K562 (cell line): Measurements from ENCODE around the gene XPC. TPM values are rescaled to one million over a fixed set of nuclear protein-coding genes. Genes with fewer than 3 reads are reported as not detected.
A peak's percentile ranks its signal among the peaks of the same experiment; 100 is the strongest.

Experiments
- ATF6 ChIP-seq: sonication (generic); formaldehyde crosslinking; IDR thresholded peaks from 2 replicates; pipeline ENCODE4 v1.4.0; 2020; ENCODE audit warnings: mild to moderate bottlenecking, missing genetic modification reagents
- CTCFL ChIP-seq: IDR thresholded peaks from 2 replicates; pipeline ENCODE4 v1.6.1; 2011; ENCODE audit warnings: borderline replicate concordance, low read depth, mild to moderate bottlenecking, moderate library complexity, low read length; ENCODE audit not compliant: insufficient read depth, poor library complexity, severe bottlenecking
- DPF2 ChIP-seq: fragments of 450-650 bp; IDR thresholded peaks from 2 replicates; pipeline ENCODE4 v1.6.1; 2016
- HDAC8 ChIP-seq: fragments of 450-650 bp; IDR thresholded peaks from 2 replicates; pipeline ENCODE4 v1.6.1; 2016; ENCODE audit warnings: mild to moderate bottlenecking, missing genetic modification characterization, moderate library complexity, missing compliant biosample characterization
- KLF10 ChIP-seq: fragments of 250-450 bp; sonication (Bioruptor Pico); IDR thresholded peaks from 2 replicates; pipeline ENCODE4 v1.6.1; 2021; ENCODE audit warnings: matching md5 sums
- PCBP1 ChIP-seq: fragments of 200-400 bp; formaldehyde crosslinking; IDR thresholded peaks from 2 replicates; pipeline ENCODE4 v1.6.1; 2018; ENCODE audit warnings: mild to moderate bottlenecking, low read depth, low read length; ENCODE audit not compliant: poor library complexity, severe bottlenecking
- PHF21A ChIP-seq: fragments of 450-650 bp; IDR thresholded peaks from 2 replicates; pipeline ENCODE4 v1.6.1; 2017; ENCODE audit warnings: low read depth, borderline replicate concordance
- SIX5 ChIP-seq, 2 experiments: IDR thresholded peaks; 2 replicates each; pipeline ENCODE4 v1.6.1; 2011; ENCODE audit warnings: low read length in 2 of 2, borderline replicate concordance in 1 of 2, low read depth in 1 of 2, mild to moderate bottlenecking in 1 of 2, moderate library complexity in 1 of 2; ENCODE audit not compliant: insufficient read depth in 1 of 2
- ZNF121 ChIP-seq: sonication (generic); formaldehyde crosslinking; conservative IDR thresholded peaks from 2 replicates; pipeline ENCODE4 v1.8.0; 2022; ENCODE audit warnings: missing genetic modification reagents
- ZNF717 ChIP-seq: fragments of 250-450 bp; sonication (Bioruptor Pico); IDR thresholded peaks from 2 replicates; pipeline ENCODE4 v1.5.0; 2021
- ZNF76 ChIP-seq: fragments of 250-450 bp; sonication (Bioruptor Pico); IDR thresholded peaks from 2 replicates; pipeline ENCODE4 v1.4.0; 2020; ENCODE audit warnings: mild to moderate bottlenecking, moderate library complexity, borderline replicate concordance
- polyA plus RNA-seq, 8 experiments: library from polyadenylated mRNA; depleted of rRNA in 4 of 8; stranded (reverse) in 5 of 8; unstranded in 3 of 8; fragments of >200 nt; fragmentation: Nextera tagmentation in 2 of 8; fragmentation: Illumina TruSeq in 1 of 8; extraction: Ambion mirVana in 2 of 8; extraction: Trizol in 1 of 8; gene quantifications; 2 replicates each; pipeline versions ENCODE4 v1.2.1 to v1.2.3, GENCODE V29; 2011 to 2014; ENCODE audit warnings: inconsistent platforms in 1 of 8, missing spikeins in 1 of 8
- total RNA-seq, 7 experiments: library from RNA; depleted of rRNA in 6 of 7; stranded (reverse); fragments of >200 nt in 6 of 7; fragmentation: Illumina TruSeq in 2 of 7; extraction: Trizol in 2 of 7; gene quantifications; 2 replicates each; pipeline versions ENCODE4 v1.2.1 to v1.2.3, GENCODE V29; 2011 to 2021; ENCODE audit warnings: low replicate concordance in 1 of 7
- TF ChIP-seq, protein P1 (sequence below): fragments of 250-450 bp; sonication (Bioruptor Pico); IDR thresholded peaks from 2 replicates; pipeline ENCODE4 v1.8.0; 2022; ENCODE audit warnings: moderate library complexity, mild to moderate bottlenecking, inconsistent platforms
- TF ChIP-seq, protein P2 (sequence below): fragments of 250-450 bp; sonication (Bioruptor Pico); IDR thresholded peaks from 2 replicates; pipeline ENCODE4 v1.8.0; 2022; ENCODE audit warnings: inconsistent platforms, mild to moderate bottlenecking, moderate library complexity, borderline replicate concordance
- TF ChIP-seq, protein P3 (sequence below): fragments of 450-650 bp; formaldehyde crosslinking; IDR thresholded peaks from 2 replicates; pipeline ENCODE4 v1.4.0; 2020; ENCODE audit warnings: mild to moderate bottlenecking
- TF ChIP-seq, protein P4 (sequence below): fragments of 250-450 bp; sonication (Bioruptor Pico); IDR thresholded peaks from 2 replicates; pipeline ENCODE4 v1.5.0; 2021; ENCODE audit warnings: mild to moderate bottlenecking, borderline replicate concordance
- TF ChIP-seq, protein P5 (sequence below): fragments of 250-450 bp; sonication (Bioruptor Pico); IDR thresholded peaks from 2 replicates; pipeline ENCODE4 v1.4.0; 2020; ENCODE audit warnings: borderline replicate concordance

Gene XPC
- total and polyA plus RNA-seq, 9 of the 15 experiments (the other 6 are each of a cell fraction or from before 2014, with no cell fraction given), result 3.8 to 54.7 (median 41.3) TPM

DNA sequence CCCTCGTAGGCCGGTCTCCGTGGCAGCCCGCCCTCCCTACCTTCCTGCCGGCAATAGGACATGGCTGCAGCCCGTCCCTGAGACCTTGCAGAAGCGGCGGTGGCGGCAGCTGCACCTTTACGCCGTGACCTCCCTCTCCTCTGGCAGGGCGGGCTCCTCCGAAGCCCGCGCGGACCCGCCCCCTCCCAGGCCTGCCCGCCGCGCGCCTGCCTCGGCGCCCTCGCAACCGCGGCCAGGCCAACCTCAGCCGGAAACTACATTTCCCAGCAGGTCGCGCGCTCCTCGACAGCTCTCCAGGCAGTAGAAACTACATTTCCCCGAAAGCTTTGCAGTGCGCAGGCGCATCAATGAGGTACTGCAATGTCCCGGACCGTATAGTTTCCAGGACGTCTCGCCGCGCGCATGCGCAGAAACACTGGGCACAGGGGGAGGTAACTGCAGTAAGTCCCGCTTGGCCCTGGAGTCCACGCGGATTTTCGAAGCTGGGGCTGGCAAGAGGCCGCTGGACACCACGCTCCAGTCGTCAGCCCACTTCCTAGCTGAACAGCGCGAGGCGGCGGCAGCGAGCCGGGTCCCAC is 53.7 kb downstream of the XPC start, which contains the start of the genes CHCHD4 and TMEM43 (continued):
- TF ChIP-seq, protein P1, sequence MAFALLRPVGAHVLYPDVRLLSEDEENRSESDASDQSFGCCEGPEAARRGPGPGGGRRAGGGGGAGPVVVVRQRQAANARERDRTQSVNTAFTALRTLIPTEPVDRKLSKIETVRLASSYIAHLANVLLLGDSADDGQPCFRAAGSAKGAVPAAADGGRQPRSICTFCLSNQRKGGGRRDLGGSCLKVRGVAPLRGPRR (CRISPR knock-in tag), result no peak
- TF ChIP-seq ATF6 (CRISPR knock-in tag), result no peak
- TF ChIP-seq, protein P2, sequence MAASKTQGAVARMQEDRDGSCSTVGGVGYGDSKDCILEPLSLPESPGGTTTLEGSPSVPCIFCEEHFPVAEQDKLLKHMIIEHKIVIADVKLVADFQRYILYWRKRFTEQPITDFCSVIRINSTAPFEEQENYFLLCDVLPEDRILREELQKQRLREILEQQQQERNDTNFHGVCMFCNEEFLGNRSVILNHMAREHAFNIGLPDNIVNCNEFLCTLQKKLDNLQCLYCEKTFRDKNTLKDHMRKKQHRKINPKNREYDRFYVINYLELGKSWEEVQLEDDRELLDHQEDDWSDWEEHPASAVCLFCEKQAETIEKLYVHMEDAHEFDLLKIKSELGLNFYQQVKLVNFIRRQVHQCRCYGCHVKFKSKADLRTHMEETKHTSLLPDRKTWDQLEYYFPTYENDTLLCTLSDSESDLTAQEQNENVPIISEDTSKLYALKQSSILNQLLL (CRISPR knock-in tag), result no peak
- TF ChIP-seq, protein P3, sequence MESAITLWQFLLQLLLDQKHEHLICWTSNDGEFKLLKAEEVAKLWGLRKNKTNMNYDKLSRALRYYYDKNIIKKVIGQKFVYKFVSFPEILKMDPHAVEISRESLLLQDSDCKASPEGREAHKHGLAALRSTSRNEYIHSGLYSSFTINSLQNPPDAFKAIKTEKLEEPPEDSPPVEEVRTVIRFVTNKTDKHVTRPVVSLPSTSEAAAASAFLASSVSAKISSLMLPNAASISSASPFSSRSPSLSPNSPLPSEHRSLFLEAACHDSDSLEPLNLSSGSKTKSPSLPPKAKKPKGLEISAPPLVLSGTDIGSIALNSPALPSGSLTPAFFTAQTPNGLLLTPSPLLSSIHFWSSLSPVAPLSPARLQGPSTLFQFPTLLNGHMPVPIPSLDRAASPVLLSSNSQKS (CRISPR knock-in tag), result no peak
- no peak for TF ChIP-seq DPF2
- TF ChIP-seq, protein P4, sequence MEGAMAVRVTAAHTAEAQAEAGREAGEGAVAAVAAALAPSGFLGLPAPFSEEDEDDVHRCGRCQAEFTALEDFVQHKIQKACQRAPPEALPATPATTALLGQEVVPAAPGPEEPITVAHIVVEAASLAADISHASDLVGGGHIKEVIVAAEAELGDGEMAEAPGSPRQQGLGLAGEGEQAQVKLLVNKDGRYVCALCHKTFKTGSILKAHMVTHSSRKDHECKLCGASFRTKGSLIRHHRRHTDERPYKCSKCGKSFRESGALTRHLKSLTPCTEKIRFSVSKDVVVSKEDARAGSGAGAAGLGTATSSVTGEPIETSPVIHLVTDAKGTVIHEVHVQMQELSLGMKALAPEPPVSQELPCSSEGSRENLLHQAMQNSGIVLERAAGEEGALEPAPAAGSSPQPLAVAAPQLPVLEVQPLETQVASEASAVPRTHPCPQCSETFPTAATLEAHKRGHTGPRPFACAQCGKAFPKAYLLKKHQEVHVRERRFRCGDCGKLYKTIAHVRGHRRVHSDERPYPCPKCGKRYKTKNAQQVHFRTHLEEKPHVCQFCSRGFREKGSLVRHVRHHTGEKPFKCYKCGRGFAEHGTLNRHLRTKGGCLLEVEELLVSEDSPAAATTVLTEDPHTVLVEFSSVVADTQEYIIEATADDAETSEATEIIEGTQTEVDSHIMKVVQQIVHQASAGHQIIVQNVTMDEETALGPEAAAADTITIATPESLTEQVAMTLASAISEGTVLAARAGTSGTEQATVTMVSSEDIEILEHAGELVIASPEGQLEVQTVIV (CRISPR knock-in tag), result no peak
- TF ChIP-seq CTCFL, result no peak
- no peak for TF ChIP-seq ZNF121 (CRISPR knock-in tag)
- TF ChIP-seq KLF10 (CRISPR knock-in tag), result no peak
- TF ChIP-seq PHF21A, result no peak
- TF ChIP-seq ZNF717, result no peak
- TF ChIP-seq PCBP1, result no peak
- TF ChIP-seq SIX5 (IDR thresholded peaks at IDR 0.05; ENCODE audit: borderline replicate concordance in 1 of 2, insufficient read depth in 1 of 2, low read depth in 1 of 2, low read length in 2 of 2), result peak; percentile 98 to 99
- no peak for TF ChIP-seq ZNF76 (CRISPR knock-in tag)
- TF ChIP-seq, protein P5, sequence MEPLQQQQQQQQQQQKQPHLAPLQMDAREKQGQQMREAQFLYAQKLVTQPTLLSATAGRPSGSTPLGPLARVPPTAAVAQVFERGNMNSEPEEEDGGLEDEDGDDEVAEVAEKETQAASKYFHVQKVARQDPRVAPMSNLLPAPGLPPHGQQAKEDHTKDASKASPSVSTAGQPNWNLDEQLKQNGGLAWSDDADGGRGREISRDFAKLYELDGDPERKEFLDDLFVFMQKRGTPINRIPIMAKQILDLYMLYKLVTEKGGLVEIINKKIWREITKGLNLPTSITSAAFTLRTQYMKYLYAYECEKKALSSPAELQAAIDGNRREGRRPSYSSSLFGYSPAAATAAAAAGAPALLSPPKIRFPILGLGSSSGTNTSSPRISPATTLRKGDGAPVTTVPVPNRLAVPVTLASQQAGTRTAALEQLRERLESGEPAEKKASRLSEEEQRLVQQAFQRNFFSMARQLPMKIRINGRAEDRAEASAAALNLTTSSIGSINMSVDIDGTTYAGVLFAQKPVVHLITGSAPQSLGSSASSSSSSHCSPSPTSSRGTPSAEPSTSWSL (CRISPR knock-in tag), result no peak
- no peak for TF ChIP-seq HDAC8 (tag)
